ENCODE measurements around the gene CPA5. TPM values are rescaled to one million over a fixed set of nuclear protein-coding genes. Genes with fewer than 3 reads are reported as not detected.
A peak's percentile ranks its signal among the peaks of the same experiment; 100 is the strongest.

The CPA5 gene
- total RNA-seq, 1 experiment from 2014 or later: not detected

- H3K27me3 Mint-ChIP-seq (ENCODE audit: low read depth): no peaks in the 10 kb centered on the region; the same call in 1 of the 2 replicates
- DNase-seq (ENCODE audit: low spot score) (no peak), ATAC-seq (no peak)
- no peaks in the 10 kb centered on the region for H3K36me3 Mint-ChIP-seq
- ChIA-PET POLR2A (interaction anchor here (0.5 kb wide), 1 partner anchor 10 kb away, joined by 3 read pairs; no protein-coding TSS in a partner anchor), CTCF (interaction anchor here (0.6 to 1.5 kb wide), 2 partner anchors 36 to 72 kb away, joined by 3 to 4 read pairs; no protein-coding TSS in a partner anchor)
- peaks cover 25% of the 10 kb centered on the region for H3K4me1 Mint-ChIP-seq
- H3K27ac Mint-ChIP-seq: no peak overlapping the region
- peak; percentile 73; the same call in 1 of the 2 replicates for TF ChIP-seq GTF2I (CRISPR knock-in tag; conservative IDR thresholded peaks at IDR 0.05)
- TF ChIP-seq HMGA2 (CRISPR knock-in tag; IDR thresholded peaks at IDR 0.05): no peak
- H3K4me3 Mint-ChIP-seq: peak overlapping the region; percentile 16; the same call in 1 of the 2 replicates
- H3K9me3 Mint-ChIP-seq: no peaks in the 10 kb centered on the region
Measured at GRCh38 chr7:130345725-130346124, 1.1 kb downstream of the CPA5 start.

- no peak for DNase-seq (ENCODE audit: low spot score)
- H3K4me1 Mint-ChIP-seq: peaks cover 31% of the 10 kb centered on the region
- POLR2A ChIA-PET: interaction anchor here (0.5 kb wide), 1 partner anchor 10 kb away, joined by 3 read pairs; no protein-coding TSS in a partner anchor
Measured at GRCh38 chr7:130346177-130346905, 1.7 kb downstream of the CPA5 start.

More at GRCh38 chr7:130346177-130346905, 1.7 kb downstream of the CPA5 start:
- Mint-ChIP-seq H3K9me3 (no peaks in the 10 kb centered on the region), H3K36me3 (no peaks in the 10 kb centered on the region), H3K27ac (no peak overlapping the region), H3K27me3 (ENCODE audit: low read depth) (no peaks in the 10 kb centered on the region; the same call in 1 of the 2 replicates), H3K4me3 (no peak overlapping the region)
- TF ChIP-seq CTCF (IDR thresholded peaks at IDR 0.05) (no peak), JAZF1 (CRISPR knock-in tag; IDR thresholded peaks at IDR 0.05) (no peak), ESRRA (CRISPR knock-in tag; IDR thresholded peaks at IDR 0.05; ENCODE audit: borderline replicate concordance) (no peak), ATF2 (CRISPR knock-in tag; IDR thresholded peaks at IDR 0.05; ENCODE audit: borderline replicate concordance, low read depth) (no peak), ZNF425 (CRISPR knock-in tag; conservative IDR thresholded peaks at IDR 0.05) (no peak), ZNF317 (CRISPR knock-in tag; IDR thresholded peaks at IDR 0.05; ENCODE audit: borderline replicate concordance, low read depth) (no peak), HMGXB4 (CRISPR knock-in tag; IDR thresholded peaks at IDR 0.05) (no peak), USF1 (CRISPR knock-in tag; IDR thresholded peaks at IDR 0.05) (no peak), RELA (CRISPR knock-in tag; IDR thresholded peaks at IDR 0.05; ENCODE audit: borderline replicate concordance) (no peak), ATF3 (CRISPR knock-in tag; conservative IDR thresholded peaks at IDR 0.05) (no peak), FOXP1 (CRISPR knock-in tag; IDR thresholded peaks at IDR 0.05; ENCODE audit: borderline replicate concordance) (no peak), E2F4 (CRISPR knock-in tag; IDR thresholded peaks at IDR 0.05; ENCODE audit: borderline replicate concordance, low read depth) (no peak), GRHL2 (CRISPR knock-in tag; IDR thresholded peaks at IDR 0.05; ENCODE audit: insufficient replicate concordance, severe bottlenecking) (no peak), PREB (CRISPR knock-in tag; IDR thresholded peaks at IDR 0.05; ENCODE audit: borderline replicate concordance) (no peak), SMAD4 (CRISPR knock-in tag; IDR thresholded peaks at IDR 0.05) (no peak), MXD4 (CRISPR knock-in tag; IDR thresholded peaks at IDR 0.05; ENCODE audit: borderline replicate concordance) (no peak), JUN (CRISPR knock-in tag; IDR thresholded peaks at IDR 0.05) (no peak)
- ATAC-seq: no peak
- CTCF ChIA-PET: interaction anchor here (1.5 kb wide), 1 partner anchor 35 kb away, joined by 4 read pairs; no protein-coding TSS in a partner anchor
